Measurements from ENCODE around the gene FOXP1.

The FOXP1 gene

DNA sequence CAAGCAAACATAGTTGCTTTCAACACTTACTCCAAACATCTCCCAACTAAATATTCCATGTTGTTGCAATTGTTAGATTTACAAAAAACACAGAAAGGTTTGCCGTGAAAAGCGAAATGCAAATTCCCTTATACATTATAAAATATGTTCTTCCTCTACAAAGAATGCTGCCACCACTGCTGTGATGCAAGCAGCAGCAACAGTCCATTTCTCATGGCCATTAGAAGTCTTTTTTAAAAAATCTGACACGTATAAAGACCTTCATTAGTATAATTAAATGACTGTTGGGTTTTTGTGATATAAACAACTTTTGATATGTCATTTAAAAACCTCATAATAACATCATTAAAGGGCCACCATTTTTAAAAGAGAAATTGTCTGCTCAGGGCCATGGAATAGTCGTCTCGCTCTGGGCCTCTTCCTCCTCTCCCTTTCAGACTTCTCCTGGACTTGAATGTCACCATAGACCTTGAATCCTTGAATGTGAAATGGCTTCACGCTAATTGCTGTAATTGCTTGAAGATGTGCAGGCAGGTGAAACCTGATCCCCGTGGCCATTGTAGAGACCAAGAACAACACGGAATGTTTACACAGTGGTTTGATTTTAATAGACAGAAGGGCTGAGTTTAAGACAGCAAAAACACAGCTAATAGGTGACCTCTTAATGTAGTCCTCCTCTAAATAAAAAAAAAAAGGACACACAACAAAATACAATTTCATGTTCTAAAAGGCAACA lies 450.4 kb downstream of the FOXP1 start:
- no peak for DNase-seq

DNA sequence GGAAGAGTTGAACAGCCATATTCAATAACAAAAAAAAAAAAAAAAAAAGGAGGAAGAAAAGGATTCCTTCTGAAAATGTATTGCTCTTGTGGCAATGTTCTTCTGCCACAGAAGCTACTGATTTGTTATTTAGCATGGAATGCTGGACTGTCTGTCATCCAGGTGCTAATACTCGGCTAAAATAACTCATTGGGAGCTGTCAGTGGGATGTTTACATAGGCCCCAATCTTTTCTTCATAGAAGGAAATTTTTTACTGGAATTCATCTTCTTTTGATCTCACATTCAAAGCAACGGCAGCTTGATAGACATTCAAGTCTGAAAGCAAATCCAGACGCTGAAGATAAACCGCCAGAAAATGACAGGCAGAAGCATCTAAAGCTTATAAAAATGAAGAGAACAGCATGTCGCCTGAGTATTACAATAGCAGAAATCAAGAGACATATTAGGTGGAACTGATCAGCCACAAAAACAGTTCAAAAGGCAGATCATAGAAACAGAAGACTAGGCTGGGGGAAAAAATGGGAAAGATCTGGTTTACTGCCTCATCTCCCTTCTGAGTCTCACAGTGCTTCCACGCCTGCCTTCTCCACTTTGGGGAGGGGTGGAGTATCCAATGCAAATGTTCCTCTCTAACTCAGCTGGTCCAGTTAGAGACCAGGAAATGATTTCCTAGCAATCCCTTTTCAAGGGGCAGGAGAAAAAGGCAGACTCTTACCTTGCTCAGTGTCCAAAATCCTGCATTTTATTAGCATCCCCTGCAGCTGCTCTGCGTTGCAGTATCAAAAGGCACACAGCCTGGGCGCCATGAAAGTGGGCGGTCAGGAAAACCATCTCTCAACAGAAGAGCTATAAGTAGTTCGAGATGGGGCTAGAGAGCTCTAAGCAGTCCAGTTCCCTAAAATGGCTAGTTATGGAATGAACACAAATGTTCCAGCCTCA lies 451.9 kb downstream of the FOXP1 start:
- DNase-seq: no peak

DNA sequence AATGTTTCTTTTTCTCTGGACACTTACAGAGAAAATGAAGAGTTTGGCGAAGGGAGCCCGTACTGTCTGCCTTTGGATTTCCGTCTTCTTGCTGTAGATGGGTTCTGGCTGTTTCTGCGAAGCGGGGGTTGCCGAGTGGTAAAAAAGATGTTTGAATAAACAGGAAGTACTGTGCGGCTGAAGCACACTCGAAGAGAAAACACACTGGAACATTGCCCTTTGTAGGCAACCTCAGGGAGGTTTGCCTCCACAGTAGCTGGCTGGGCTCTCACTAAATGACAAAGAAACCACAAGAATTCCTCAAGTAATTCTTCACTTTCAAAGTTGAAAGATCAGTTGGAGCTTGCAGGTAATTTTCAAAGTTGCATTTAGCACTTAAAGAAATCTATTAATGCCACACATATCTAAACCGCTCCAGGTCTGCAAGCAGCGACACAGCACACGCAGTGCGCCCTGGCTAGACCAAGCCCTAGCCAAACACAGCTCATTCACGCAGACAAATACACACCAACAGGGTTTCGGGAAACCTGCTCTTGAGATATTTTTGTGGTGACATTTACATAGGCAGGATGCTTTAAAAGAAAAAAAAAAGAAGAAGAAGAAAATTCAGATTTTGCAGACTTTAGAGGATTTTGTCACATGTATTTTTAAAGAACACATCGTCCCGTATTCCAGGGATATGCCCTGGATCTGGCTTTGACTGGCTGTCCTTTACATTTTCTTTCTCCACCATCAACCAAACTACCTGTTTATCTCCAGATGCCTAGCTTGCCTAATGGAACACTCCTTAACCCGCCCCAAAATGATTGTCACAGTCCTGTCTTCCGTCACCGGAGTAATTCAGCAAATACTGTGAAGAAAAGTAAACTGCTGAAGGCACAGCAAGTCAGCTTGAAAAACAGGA lies 452.8 kb downstream of the FOXP1 start:
- DNase-seq: peak; percentile 70

DNA sequence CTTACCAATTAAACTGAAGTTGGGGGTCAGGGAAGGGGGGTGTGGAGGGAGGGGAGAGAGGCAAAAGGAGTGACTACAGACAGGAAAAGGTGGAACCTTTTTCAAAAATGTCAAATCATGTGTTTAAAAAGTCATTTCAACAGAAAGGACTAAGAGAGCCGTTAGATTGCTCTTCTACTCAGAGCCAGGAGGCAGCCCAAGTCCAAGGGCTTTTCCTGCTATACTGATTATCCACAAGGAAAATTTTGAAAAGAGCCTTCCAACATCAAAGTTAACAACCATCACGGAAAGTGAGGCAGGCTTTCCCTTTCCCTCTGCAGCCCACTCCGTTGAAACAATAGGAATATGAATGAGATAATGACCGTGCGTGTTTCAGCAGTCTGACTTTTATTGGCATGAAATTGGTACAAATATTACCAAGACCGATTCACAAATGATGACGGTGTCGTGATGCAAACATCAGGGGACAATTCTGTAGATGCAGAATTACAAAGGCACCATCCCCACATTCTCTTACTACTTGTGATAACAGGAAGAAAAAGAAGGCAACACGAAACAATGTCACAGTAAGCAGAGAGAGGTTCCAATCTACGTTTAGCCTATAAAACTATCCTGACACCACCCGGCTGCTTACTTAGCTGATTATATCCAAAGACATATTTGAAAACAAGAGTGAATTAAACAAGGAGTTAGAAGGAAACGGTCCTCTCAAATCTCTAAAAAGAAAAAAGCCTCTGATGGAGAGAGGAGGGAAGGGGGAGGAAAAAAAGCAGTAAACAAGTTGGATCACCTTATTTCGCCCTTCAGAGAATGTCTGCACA lies 453.7 kb downstream of the FOXP1 start:
- DNase-seq: peak; percentile 40

DNA sequence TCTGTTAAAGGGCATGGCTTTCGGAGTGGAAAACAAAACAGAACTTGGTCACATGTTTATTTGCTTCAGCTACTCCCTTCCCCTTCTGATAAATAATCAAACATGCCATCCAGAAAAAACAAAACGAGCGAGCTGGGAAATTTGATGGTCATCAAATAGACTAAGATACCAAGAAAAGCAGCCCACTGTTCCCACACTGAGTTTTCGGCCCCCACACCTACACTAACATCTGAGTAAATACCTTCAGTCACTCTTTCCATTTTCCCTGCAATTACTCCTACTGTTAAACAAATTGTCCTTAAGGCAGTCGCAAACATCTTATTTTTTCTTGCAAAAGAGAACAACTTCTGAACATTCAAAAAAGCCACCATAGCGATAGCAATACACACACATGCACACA lies 454.6 kb downstream of the FOXP1 start:
- DNase-seq: peak; percentile 6

DNA sequence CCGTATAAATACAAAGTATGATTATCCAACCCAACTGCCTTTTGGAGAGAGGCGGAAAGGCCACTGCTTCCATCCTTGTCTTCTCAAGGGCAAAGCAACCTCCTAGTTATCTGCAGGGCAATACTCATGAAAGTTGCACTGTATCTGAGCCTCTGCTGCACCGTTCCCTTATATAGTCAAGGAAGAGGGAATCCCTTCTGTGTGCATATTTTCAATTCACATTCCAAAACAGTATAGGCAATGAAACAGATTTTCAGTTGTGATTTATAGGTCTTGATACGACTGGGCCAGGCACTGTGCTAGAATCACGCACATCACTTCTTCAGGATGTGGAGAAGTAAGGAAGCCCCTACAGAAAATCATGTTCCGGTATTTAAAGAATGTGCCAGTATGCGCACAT lies 455.7 kb downstream of the FOXP1 start:
- no peak for DNase-seq

DNA sequence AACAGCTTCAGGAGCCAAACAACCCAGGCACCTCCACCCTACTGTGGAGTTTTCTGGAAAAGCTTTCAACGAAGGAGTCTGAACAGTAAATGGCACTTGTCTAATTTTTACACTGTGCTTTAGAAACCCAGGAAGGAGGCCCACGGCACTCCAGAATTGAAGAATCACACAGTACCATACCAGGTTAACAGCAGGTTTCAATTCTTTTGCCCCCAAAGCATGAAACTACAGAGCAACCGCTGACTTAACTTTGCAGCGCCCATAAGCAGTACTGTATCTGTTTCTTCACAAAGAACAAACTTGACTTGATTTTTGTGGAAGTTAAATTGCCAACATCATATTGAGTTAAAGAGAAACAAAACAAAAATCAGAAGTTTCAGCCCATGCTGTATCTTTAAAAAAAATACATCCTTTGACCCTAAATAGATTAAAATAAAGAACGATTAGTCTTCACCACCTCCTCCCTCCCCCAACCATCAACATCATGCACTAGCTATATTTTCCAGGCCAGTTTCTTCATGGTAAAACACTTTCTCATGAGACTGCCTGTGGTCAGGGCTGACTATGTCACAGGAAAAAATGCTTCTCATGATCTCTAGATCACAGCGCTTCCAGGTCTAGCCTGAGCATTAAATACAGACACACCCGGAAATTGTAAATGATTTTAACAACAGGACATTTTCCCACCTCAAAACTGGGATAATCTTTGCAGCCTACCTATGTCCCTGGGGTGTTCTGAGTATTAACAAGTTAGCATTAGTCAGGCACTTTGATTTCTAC lies 456.3 kb downstream of the FOXP1 start:
- DNase-seq: peak; percentile 43

DNA sequence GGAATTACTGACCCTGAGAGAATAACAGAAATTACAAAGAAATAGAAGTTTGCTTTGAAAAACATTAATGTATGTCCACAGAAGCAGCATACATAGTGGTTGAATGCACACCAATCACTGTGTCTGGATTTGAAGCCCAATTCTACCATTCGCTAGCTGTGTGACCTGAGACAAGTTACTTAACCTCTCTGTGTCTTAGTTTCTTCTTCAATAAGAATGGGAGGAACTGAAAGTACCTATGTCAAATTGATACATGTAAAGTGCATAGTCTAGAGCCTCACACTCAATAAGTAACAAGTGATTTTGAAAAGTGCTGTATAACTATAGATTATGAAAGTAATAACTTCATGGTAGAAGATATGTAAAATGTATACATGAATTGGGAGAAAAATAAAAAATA lies 457.8 kb downstream of the FOXP1 start:
- DNase-seq: no peak

DNA sequence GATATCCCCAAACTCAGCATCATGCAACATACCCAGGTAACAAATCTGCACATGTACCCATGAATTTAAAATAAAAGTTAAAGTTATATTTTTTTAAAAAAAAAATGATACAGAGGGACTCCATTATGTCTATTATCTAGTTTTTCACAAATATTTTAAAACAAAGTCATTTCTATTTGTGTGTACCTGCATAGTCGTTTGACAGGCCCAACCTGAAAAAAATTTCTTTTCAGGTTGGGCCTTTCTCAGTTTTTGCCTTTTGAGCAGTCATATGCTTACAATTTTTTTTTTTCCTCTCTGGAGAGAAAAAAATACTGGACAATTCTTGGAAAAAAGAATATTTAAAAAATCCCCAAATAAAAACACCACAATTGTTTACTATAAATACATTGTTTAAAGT lies 459.5 kb downstream of the FOXP1 start:
- DNase-seq: no peak

DNA sequence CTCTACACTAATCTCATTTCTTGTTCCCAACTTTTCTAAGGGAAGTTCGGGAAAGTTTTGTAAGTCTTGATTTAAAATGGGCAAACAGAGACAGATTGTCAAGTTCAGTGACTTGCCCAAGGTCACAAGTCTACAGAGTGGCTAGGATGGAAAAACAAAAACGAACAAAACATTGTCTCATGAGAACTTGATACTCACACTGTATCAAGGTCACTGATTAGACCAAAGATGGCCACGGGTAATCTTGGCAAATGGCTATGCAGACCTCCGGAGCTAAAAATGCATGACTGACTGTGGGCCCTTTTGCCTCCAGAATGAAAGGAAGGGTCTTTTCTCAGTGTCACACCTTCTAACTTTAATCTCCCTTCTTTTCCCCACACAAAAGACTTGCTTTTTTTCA lies 460.9 kb downstream of the FOXP1 start:
- no peak for DNase-seq

DNA sequence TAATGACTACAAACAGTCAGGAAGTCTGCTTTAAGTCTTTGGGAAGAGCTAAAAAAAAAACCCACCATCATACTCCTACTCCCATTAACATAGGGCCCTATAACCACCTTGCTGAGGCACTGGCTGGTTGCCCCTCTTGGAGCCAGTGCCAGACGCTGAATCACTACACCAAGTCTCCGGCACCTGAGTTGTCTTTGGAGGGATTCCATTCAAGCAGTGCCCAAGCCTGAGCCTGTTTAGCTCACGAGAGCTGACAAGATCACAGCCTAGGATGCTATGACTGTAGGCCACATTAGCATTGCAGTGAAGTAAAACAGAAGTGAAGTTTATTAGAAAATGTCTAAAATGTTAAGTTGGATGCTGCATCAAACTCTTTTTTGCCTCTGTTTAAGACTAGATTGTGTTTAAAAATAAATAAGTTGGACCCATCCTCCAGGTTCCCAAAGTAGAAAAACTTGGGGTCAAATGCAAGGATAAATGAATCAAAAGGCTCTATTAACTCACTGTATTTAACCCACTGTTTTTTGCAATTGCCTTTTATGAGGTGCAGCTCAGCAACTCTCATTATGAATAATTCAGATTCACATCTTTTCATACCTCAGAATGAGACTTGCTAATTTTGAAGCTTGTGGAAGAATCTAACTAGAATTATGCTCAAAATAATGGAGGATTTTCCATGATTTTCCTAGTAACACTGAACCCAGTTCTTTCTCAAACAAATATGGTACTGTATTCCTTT lies 461.9 kb downstream of the FOXP1 start:
- DNase-seq: no peak

DNA sequence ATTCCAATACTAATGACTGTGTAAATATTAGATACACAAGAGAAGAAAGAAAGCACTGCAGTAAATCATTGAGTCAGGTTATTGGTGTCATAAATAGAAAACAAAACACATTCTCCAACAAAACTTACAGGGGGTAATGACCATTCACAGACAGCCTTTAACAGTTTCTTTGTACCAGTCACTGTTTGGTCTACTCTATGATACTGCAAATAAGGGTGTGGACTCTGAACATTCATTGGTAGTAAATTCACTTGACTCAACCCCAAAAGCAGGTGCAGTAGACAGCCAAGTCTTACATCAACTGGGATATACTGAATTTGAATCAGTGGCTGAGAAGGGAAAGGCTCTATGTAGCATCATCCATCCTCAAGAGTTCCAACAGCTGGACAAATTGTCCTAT lies 463.5 kb downstream of the FOXP1 start:
- no peak for DNase-seq

DNA sequence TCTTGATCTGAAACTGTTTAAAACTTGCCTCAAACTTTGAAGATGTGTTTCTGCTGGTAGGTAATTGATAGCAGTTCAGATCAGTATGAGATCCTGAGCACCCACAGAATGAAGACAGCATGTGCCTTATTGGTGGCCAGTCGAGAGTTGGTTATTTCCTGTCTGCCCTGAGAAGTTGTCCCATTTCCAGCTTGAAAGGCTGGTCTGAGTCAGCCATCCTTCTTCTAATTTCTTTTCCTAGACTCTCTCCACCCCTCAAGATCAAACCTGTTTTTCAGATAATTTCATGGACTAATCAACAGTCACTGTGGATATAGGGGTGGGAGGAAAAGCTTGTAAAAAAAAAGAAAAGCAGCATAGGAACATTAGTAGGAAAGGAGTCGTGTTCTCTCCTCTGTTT lies 464.4 kb downstream of the FOXP1 start:
- DNase-seq: no peak

DNA sequence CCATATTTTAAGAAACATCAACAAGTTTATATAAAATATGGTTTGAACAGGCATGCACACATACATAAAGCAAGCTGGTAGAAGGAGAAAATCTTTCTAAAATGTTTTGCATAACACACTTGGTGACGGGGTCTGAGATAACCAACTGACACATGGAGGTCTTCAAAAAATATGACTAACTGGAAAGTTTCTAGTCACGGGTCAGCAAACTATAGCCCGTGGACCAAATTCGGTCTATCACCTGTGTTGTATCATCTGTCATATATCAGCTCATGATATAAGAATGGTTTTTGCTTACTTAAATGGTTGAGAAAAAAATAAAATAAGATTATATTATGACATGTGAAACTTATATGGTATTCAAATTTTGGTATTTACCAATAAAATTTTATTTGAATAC lies 465.1 kb downstream of the FOXP1 start:
- no peak for DNase-seq

DNA sequence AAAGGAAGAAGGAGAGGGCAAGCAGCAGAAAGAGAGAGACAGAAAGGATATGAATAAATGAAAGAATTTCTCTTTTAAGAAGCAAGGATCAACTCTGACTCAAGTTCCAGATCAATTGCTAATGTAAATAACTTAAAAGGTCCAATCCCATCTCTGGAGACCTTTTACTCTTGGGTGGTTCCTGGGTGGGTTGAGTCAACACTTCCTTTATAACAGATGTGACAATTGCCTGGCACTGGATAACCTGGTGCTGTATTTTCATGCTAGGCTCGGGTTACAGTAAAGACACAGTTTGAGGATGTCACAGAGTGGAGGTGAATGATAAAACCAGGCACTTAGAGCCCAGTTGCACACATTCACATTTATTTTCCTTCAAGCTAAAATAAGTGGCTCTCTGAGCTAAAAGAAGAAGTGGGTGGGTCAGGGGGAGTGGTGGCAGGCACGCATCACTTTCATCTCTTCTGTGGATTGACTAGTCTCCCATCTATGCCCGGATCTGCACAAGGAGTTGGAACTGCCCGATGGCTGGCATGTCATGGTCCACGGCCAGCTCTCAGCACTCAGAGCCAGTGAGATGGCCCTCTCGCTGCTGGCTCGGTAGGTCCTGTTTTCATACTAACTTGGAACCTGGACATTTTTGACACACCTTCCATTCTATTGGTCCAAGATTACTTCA lies 465.8 kb downstream of the FOXP1 start:
- DNase-seq: no peak

DNA sequence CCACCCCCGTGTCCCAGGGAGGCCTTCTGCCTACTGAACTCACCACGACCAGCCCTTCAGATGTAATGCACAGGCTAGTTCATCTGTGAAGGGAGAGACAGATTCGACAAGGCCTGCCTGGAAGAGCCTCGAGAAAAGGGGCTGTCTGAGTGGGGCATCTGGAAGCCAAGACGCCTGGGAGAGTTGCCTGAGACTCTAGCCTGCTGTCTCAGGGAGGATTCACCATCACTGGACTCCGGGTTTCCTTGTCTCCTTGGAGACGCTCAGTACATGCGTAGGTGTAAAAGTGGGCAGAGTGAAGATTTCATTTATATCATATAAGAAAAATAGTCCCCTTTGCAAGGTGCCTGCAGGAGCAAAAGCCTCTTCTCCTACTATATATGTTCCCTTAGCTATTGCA lies 468.9 kb downstream of the FOXP1 start:
- no peak for DNase-seq

DNA sequence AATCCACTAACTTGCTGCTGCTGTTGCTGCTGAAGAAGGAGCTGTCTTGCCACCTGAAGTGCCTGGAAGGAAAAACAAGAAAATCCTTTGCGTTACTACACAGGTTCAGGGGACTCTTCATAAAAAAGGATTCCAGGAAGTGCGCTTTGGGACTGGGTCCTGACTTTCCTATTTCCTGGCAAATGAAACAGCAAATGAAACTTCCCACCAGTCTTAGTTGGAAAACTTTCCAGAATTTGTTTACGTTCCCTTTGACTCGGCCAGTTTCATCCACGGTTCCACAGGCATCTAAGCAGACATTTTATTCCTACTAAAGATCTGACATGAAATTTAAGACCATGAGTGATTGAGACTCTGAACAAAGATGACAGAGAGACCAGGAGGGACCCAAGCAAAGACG lies 471.0 kb downstream of the FOXP1 start:
- no peak for DNase-seq

DNA sequence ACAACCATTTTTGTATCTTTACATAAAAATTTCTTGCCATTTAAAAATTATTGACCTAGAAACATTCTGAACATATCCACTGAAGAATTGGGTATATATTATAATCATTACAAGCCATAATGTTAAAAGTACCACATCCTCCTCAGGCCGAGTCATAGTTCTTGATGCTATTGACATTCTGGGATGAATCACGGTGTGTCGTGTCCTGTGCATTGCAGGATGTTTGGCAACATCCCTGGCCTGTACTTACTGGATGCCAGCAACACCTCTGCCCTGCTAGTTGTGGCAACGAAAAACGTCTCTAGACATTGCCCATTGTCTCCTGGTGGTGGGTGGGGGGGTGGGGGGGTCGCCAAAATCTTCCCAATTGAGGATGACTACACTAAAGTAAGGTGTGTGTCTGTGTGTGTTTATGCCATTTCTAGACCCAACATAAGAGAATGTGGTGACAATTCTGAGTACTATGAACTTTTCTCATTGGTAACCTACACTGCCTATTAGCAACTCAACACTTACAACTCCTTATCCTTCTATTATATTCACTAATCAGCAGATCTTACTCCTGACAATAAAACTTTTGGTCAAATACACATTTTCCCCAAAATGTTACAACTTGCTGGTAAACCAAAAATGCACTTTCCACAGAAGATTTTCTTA lies 471.6 kb downstream of the FOXP1 start:
- DNase-seq: peak; percentile 12

DNA sequence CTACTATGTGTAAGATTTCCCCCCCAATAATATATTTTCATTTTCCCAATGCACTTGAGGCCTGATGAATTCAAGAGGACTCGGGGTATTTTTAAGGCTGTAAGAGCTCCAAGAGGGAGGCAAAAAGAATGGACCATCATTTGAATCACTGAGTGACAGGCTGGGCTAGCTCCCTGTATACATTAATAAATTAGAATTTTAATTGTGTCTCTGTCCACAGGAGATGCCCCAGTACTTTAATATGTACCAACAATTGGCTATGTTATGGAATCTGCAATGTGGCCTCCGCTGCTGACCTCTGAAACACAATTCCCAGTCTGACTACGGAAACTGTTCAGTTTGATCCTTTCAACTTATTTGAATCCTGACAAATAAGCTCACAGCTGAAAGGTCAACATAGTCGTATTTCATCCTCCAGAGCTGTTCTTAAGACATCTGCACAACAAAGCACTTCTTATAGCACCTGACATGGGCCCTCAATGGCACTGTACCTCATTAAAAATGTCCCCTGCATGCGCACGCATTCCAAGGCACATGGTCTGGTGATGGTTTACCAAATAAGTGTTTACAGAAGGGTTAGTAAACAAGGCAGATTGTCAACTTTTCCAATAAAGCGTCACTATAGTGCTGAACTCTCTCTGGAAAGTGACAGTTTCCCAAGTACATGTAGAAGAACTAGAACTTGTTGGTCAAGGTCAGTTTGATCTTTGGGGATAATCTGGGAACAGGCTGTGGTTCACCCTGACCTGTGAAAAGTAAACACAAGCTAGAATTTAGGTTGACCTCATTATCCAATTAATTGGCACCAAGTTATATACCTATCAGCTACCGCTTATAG lies 472.9 kb downstream of the FOXP1 start:
- no peak for DNase-seq

Data from inflammatory macrophage treated with lipopolysaccharide for 4 hours (primary cell).